RWPE2 (cell line): Measurements from ENCODE around the gene BMP6.
A peak's percentile ranks its signal among the peaks of the same experiment; 100 is the strongest.

Experiments used
- ATAC-seq: fragments of 200-7000 bp; cut with Tn5 transposase; 3 replicates; pipeline ENCODE4 v1.9.1; 2021; ENCODE audit warnings: low read depth
- DNase-seq: peaks from one replicate; pipeline ENCODE4 v3.0.0-alpha.2; 2020; ENCODE audit warnings: low spot score
- H3K27ac ChIP-seq: fragments of 450-650 bp; 2 replicates; pipeline ENCODE4 v1.5.1; 2017; ENCODE audit warnings: mild to moderate bottlenecking; ENCODE audit not compliant: poor library complexity, severe bottlenecking
- H3K27me3 ChIP-seq: fragments of 250-450 bp; sonication (Bioruptor Pico); 2 replicates; pipeline ENCODE4 v1.5.1; 2021; ENCODE audit warnings: mild to moderate bottlenecking, moderate library complexity; ENCODE audit not compliant: insufficient read depth, poor library complexity, severe bottlenecking
- H3K36me3 ChIP-seq: fragments of 250-450 bp; sonication (Bioruptor Pico); 2 replicates; pipeline ENCODE4 v1.5.1; 2020; ENCODE audit warnings: low read depth, mild to moderate bottlenecking, moderate library complexity
- H3K4me1 ChIP-seq: fragments of 250-450 bp; sonication (Bioruptor Pico); 2 replicates; pipeline ENCODE4 v1.5.1; 2021; ENCODE audit warnings: mild to moderate bottlenecking, moderate library complexity; ENCODE audit not compliant: insufficient read depth, poor library complexity, severe bottlenecking
- H3K4me3 ChIP-seq: fragments of 250-450 bp; sonication (Bioruptor Pico); 2 replicates; pipeline ENCODE4 v1.5.1; 2021; ENCODE audit warnings: mild to moderate bottlenecking, moderate library complexity; ENCODE audit not compliant: severe bottlenecking
- H3K9me3 ChIP-seq: fragments of 250-450 bp; sonication (Bioruptor Pico); 2 replicates; pipeline ENCODE4 v1.5.1; 2021; ENCODE audit warnings: mild to moderate bottlenecking, moderate library complexity; ENCODE audit not compliant: severe bottlenecking
- TF ChIP-seq, protein P1 (sequence below): fragments of 450-650 bp; IDR thresholded peaks from one replicate; pipeline ENCODE4 v1.5.1; 2017; ENCODE audit warnings: mild to moderate bottlenecking, moderate library complexity; ENCODE audit not compliant: poor library complexity, severe bottlenecking

The BMP6 gene

DNA sequence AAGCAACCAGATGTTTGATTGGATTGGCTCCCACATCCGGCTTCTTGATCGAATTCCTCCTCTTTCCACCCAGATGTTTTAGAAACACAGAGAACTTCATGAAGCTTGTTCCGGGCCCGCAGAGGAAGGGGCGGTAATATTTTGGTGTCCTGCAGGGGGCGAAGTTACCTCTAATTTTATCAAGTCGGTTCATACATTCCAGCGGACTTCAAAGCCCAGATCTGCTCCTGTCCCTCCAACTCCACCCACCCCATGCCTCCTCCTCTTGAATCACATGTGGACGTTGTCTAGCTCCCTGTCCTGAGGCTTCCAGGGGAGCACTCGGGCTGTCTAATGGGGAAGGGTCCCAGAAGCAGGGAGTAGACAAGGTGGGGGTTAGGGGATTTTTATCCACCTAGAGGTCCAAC, 2.9 kb upstream of the BMP6 start:
- Histone ChIP-seq H3K27me3 (peaks cover 43% of the 10 kb centered on the region), H3K36me3 (no peaks in the 10 kb centered on the region), H3K9me3 (no peaks in the 10 kb centered on the region), H3K27ac (no peak overlapping the region), H3K4me1 (peaks cover 7% of the 10 kb centered on the region), H3K4me3 (no peak overlapping the region)
- TF ChIP-seq, protein P1, sequence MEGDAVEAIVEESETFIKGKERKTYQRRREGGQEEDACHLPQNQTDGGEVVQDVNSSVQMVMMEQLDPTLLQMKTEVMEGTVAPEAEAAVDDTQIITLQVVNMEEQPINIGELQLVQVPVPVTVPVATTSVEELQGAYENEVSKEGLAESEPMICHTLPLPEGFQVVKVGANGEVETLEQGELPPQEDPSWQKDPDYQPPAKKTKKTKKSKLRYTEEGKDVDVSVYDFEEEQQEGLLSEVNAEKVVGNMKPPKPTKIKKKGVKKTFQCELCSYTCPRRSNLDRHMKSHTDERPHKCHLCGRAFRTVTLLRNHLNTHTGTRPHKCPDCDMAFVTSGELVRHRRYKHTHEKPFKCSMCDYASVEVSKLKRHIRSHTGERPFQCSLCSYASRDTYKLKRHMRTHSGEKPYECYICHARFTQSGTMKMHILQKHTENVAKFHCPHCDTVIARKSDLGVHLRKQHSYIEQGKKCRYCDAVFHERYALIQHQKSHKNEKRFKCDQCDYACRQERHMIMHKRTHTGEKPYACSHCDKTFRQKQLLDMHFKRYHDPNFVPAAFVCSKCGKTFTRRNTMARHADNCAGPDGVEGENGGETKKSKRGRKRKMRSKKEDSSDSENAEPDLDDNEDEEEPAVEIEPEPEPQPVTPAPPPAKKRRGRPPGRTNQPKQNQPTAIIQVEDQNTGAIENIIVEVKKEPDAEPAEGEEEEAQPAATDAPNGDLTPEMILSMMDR: peak; percentile 51
- no peak for ATAC-seq
- no peak for DNase-seq

DNA sequence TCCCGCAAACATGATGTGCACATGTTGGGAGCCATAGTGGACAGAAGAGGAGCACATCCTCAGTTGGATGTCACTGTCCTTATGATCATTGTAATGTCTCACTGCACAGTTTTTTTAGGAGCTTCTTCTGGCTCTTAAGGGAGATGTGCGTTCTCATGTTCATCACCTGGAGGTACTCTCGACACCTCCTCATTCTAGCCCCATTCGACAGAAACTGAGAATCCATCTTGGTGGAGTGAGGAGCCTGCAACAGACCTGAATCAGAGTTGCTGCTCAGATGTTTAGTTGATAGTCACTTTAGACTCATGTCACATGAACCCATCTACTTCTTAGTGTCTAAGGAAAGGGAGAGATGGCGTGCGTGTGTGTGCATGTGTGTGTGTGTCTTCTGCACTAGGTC, 2.3 kb upstream of the BMP6 start:
- H3K4me3 ChIP-seq: no peak overlapping the region
- peaks cover 49% of the 10 kb centered on the region for H3K27me3 ChIP-seq
- H3K27ac ChIP-seq: no peak overlapping the region
- DNase-seq: no peak
- ATAC-seq: no peak
- no peaks in the 10 kb centered on the region for H3K9me3 ChIP-seq
- H3K36me3 ChIP-seq: no peaks in the 10 kb centered on the region
- TF ChIP-seq, protein P1: no peak
- H3K4me1 ChIP-seq: peaks cover 7% of the 10 kb centered on the region

DNA sequence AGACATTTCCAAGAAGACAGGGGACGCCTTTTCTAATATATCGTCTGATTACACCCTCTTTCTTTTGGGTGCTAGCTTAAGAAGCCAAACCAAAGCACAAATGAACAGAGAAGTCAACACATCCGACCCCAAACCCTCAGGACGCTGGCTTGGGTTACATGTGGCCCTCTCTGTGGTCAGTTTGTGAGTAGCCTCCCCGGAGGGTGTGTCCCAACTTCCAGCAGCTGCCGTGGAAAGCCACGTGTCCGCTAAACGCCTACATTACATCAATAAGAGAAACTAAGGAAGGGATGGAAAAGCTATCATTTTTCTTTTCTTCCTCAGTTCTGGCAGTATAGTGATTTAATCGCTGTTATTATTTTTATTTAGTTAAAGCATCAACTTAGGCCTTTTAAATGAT, 487 bp upstream of the BMP6 start:
- H3K9me3 ChIP-seq: no peaks in the 10 kb centered on the region
- peaks cover 7% of the 10 kb centered on the region for H3K4me1 ChIP-seq
- H3K27me3 ChIP-seq: peaks cover 52% of the 10 kb centered on the region
- H3K27ac ChIP-seq: no peak overlapping the region
- TF ChIP-seq, protein P1: no peak
- ATAC-seq (no peak), DNase-seq (no peak)
- H3K4me3 ChIP-seq: peak overlapping the region; percentile 33
- H3K36me3 ChIP-seq: no peaks in the 10 kb centered on the region

DNA sequence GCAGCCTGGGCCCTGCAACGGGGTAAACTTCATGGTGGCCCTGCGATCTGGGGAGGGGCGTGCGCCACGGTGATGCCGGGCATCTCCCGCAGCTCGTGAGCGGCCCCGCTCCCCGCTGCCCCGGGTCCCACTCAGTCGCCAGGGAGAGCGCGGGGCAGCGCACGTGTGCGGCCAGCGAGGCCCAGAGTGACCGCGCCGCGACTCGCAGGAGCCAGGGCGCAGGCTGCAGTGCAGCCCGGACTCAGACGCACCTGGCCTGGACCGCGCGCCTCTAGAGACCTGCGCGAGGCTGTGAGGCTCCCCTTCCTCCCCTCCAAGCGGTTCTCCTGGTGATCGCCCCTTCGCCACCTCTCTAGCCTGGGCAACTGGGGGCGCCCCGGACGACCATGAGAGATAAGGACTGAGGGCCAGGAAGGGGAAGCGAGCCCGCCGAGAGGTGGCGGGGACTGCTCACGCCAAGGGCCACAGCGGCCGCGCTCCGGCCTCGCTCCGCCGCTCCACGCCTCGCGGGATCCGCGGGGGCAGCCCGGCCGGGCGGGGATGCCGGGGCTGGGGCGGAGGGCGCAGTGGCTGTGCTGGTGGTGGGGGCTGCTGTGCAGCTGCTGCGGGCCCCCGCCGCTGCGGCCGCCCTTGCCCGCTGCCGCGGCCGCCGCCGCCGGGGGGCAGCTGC, 652 bp downstream of the BMP6 start:
- DNase-seq (no peak), ATAC-seq (peak; percentile 50)
- Histone ChIP-seq H3K4me1 (peaks cover 13% of the 10 kb centered on the region), H3K4me3 (peak overlapping the region; percentile 33), H3K9me3 (no peaks in the 10 kb centered on the region), H3K27me3 (peaks cover 52% of the 10 kb centered on the region), H3K27ac (no peak overlapping the region), H3K36me3 (no peaks in the 10 kb centered on the region)
- TF ChIP-seq, protein P1: no peak
